ENCODE results near the gene ZC3H12D.

DNA sequence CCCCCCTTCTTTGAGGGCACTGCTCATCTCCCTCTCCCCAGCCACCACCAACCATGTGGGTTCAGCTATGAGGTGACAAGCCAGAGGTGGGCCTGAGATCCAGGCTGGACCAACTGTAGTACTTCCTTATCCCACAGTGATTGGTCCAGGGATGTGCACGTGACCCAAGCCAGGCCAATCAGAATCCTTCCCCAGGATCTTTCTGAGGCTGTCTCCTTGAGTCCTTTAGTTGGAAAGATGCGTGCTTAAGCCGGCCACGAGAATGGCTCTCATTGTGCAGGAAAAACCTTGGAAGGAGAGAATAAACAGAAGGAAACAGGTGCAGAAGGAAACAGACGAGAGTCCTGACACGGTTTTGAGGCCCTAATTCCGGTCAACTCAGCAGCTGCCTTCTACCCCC, 39.2 kb downstream of the ZC3H12D start:
- TF ChIP-seq, protein P1, sequence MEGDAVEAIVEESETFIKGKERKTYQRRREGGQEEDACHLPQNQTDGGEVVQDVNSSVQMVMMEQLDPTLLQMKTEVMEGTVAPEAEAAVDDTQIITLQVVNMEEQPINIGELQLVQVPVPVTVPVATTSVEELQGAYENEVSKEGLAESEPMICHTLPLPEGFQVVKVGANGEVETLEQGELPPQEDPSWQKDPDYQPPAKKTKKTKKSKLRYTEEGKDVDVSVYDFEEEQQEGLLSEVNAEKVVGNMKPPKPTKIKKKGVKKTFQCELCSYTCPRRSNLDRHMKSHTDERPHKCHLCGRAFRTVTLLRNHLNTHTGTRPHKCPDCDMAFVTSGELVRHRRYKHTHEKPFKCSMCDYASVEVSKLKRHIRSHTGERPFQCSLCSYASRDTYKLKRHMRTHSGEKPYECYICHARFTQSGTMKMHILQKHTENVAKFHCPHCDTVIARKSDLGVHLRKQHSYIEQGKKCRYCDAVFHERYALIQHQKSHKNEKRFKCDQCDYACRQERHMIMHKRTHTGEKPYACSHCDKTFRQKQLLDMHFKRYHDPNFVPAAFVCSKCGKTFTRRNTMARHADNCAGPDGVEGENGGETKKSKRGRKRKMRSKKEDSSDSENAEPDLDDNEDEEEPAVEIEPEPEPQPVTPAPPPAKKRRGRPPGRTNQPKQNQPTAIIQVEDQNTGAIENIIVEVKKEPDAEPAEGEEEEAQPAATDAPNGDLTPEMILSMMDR (IDR thresholded peaks at IDR 0.05) = no peak
- no peak for TF ChIP-seq POLR2A (IDR thresholded peaks at IDR 0.05)
